GM12878 (cell line): ENCODE measurements around the gene NET1. TPM values are rescaled to one million over a fixed set of nuclear protein-coding genes. Genes with fewer than 3 reads are reported as not detected.

Experiments used
- ATAC-seq: fragments of 200-7000 bp; cut with Tn5 transposase; 3 replicates; pipeline ENCODE4 v1.9.1; 2020; ENCODE audit warnings: mild to moderate bottlenecking, moderate library complexity
- BruUV-seq: library from RNA; stranded (reverse); fragments of 400-500 nt; replicated peaks from 2 replicates; lab custom pipeline; 2021; lab: Mats Ljungman, UMichigan
- CTCF ChIA-PET: fragments of 300-600 bp; sonication (Branson Sonifier 250); formaldehyde crosslinking; extraction: SDS; loops from one replicate; lab custom pipeline; 2021; ENCODE audit warnings: inconsistent platforms; lab: Yijun Ruan, JAX
- POLR2A ChIA-PET: fragments of 350-600 bp; formaldehyde crosslinking; extraction: SDS; loops from one replicate; lab custom pipeline; 2021; ENCODE audit warnings: inconsistent platforms; lab: Charles Lee
- RAD21 ChIA-PET: fragments of 300-600 bp; sonication (Branson Sonifier 250); formaldehyde crosslinking; loops from one replicate; lab custom pipeline; 2023; ENCODE audit warnings: antibody characterized with exemption; ENCODE audit not compliant: unreplicated experiment; lab: Charles Lee
- SMC1A ChIA-PET: fragments of 300-600 bp; sonication (Branson Sonifier 250); formaldehyde crosslinking; loops from one replicate; lab custom pipeline; 2023; ENCODE audit not compliant: unreplicated experiment, uncharacterized antibody; lab: Charles Lee
- DNase-seq: peaks from one replicate; pipeline ENCODE4 v3.0.0-alpha.2; 2011; ENCODE audit warnings: low read depth, low spot score
- FAIRE-seq: peaks from 3 replicates; lab custom pipeline; 2011; peaks lifted over from hg19 to GRCh38; lab: Jason Lieb, UNC
- H2AFZ ChIP-seq: 2 replicates; pipeline ENCODE4 v1.6.0; 2011; ENCODE audit warnings: low read depth, low read length, control low read depth; ENCODE audit not compliant: control insufficient read depth
- H3K27ac ChIP-seq: 2 replicates; pipeline ENCODE4 v1.5.1; 2011; ENCODE audit warnings: control low read depth; ENCODE audit not compliant: control insufficient read depth, insufficient read depth
- H3K27me3 ChIP-seq, 2 experiments: replicated peaks in 1 of 2; 2 replicates each; pipeline versions ENCODE4 v1.6.0 to v1.6.1; 2011; ENCODE audit warnings: low read length in 1 of 2; ENCODE audit not compliant: control insufficient read depth in 2 of 2, insufficient read depth in 2 of 2
- H3K36me3 ChIP-seq, 2 experiments: 2 replicates each; pipeline ENCODE4 v1.5.1; 2011; ENCODE audit warnings: low read length in 1 of 2; ENCODE audit not compliant: control insufficient read depth in 2 of 2, insufficient read depth in 2 of 2
- H3K4me1 ChIP-seq: 2 replicates; pipeline ENCODE4 v1.6.1; 2011; ENCODE audit warnings: mild to moderate bottlenecking, low read length, moderate library complexity, mixed read lengths; ENCODE audit not compliant: control insufficient read depth, insufficient read depth
- H3K4me2 ChIP-seq: 2 replicates; pipeline ENCODE4 v1.6.0; 2011; ENCODE audit warnings: control low read depth; ENCODE audit not compliant: control insufficient read depth, insufficient read depth
- H3K4me3 ChIP-seq: fragments of 200-600 bp; sonication (generic); 2 replicates; pipeline ENCODE4 v1.5.1; 2016
- H3K79me2 ChIP-seq: 2 replicates; pipeline ENCODE4 v1.6.0; 2011; ENCODE audit warnings: low read length; ENCODE audit not compliant: control insufficient read depth, insufficient read depth
- H3K9ac ChIP-seq: 2 replicates; pipeline ENCODE4 v1.8.0; 2011; ENCODE audit warnings: low read length, control low read depth, mixed read lengths; ENCODE audit not compliant: control insufficient read depth, insufficient read depth
- H3K9me3 ChIP-seq: replicated peaks from 3 replicates; pipeline ENCODE4 v1.5.1; 2011; ENCODE audit warnings: mild to moderate bottlenecking, low read length; ENCODE audit not compliant: control insufficient read depth, insufficient read depth
- H4K20me1 ChIP-seq: 2 replicates; pipeline ENCODE4 v1.6.0; 2011; ENCODE audit not compliant: control insufficient read depth, insufficient read depth
- EED ChIP-seq: sonication (generic); IDR thresholded peaks from 2 replicates; pipeline ENCODE4 v1.6.1; 2016; ENCODE audit warnings: antibody characterized with exemption, low read depth
- SIN3A ChIP-seq: IDR thresholded peaks from 2 replicates; pipeline ENCODE4 v1.6.1; 2012; ENCODE audit warnings: low read depth, low read length, improper control_type of control experiment
- ZNF24 ChIP-seq: fragments of 450-650 bp; IDR thresholded peaks from 2 replicates; pipeline ENCODE4 v1.6.1; 2017; ENCODE audit warnings: antibody characterized with exemption, mild to moderate bottlenecking
- in situ Hi-C: fragments of 300-500 bp; cut with MboI; formaldehyde crosslinking; loops from 9 replicates; pipeline ENCODE4 v1.14.3; 2018; ENCODE audit warnings: mixed read lengths
- intact Hi-C: fragments of 100-400 bp; cut with micrococcal nuclease; formaldehyde crosslinking; loops from one replicate; pipeline ENCODE4 v1.14.2; 2022; ENCODE audit not compliant: unreplicated experiment
- polyA plus RNA-seq, 11 experiments: library from polyadenylated mRNA; depleted of rRNA in 4 of 11; unstranded in 6 of 11; stranded (reverse) in 5 of 11; fragments of >200 nt; fragmentation: Nextera tagmentation in 4 of 11; fragmentation: Illumina TruSeq in 1 of 11; extraction: Ambion mirVana in 4 of 11; extraction: Trizol in 1 of 11; gene quantifications; 1 replicate in 1 of 11; 2 replicates in 10 of 11; pipeline versions ENCODE4 v1.2.1 to v1.2.3, GENCODE V29; 2011 to 2016; ENCODE audit warnings: inconsistent platforms in 2 of 11, missing spikeins in 2 of 11, low read depth in 1 of 11
- total RNA-seq, 4 experiments: library from RNA; depleted of rRNA in 3 of 4; stranded (reverse); fragments of >200 nt in 3 of 4; fragmentation: Illumina TruSeq in 1 of 4; extraction: Trizol in 1 of 4; gene quantifications; 2 replicates each; pipeline versions ENCODE4 v1.2.1 to v1.2.3, GENCODE V29; 2013 to 2021
- TF ChIP-seq, protein P1 (sequence below): fragments of 450-650 bp; IDR thresholded peaks from 2 replicates; pipeline ENCODE4 v1.6.1; 2017; ENCODE audit warnings: mild to moderate bottlenecking, low read depth, inconsistent platforms; ENCODE audit not compliant: poor library complexity, severe bottlenecking

The NET1 gene
- total and polyA plus RNA-seq, 10 of the 15 experiments (the other 5 are each of a cell fraction or from before 2014, with no cell fraction given), result 6.5 to 22.7 (median 18.4) TPM

DNA sequence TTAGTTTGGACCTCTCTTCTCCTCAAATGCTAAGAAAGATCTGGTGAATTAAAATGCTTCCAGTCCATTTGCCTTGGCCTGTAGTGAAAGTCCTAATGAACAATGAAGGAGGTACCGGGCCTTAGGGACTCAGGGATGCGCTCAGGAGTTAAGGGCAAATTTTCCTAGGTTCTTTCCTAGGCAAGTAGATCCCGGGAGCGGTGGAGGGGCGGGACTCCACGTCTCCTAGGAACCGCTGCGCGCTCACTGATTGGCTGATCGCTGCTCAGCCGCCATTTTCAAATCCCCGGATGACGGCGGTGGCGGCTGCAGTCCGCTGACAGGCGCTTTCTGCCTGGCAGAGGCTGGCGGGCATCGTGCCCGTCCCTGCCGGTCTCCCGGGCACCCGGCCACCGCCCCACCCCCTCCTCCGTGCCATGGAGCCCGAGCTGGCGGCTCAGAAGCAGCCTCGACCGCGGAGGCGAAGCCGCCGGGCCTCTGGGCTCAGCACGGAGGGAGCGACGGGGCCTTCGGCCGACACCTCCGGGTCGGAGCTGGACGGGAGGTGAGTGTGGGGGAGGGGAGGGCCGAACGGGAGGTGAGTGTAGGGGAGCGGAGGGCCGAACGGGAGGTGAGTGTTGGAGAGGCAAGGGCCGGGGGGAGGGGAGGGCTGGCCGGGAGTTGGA is at the start of gene NET1 (continued):
- TF ChIP-seq, protein P1, sequence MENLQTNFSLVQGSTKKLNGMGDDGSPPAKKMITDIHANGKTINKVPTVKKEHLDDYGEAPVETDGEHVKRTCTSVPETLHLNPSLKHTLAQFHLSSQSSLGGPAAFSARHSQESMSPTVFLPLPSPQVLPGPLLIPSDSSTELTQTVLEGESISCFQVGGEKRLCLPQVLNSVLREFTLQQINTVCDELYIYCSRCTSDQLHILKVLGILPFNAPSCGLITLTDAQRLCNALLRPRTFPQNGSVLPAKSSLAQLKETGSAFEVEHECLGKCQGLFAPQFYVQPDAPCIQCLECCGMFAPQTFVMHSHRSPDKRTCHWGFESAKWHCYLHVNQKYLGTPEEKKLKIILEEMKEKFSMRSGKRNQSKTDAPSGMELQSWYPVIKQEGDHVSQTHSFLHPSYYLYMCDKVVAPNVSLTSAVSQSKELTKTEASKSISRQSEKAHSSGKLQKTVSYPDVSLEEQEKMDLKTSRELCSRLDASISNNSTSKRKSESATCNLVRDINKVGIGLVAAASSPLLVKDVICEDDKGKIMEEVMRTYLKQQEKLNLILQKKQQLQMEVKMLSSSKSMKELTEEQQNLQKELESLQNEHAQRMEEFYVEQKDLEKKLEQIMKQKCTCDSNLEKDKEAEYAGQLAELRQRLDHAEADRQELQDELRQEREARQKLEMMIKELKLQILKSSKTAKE, result no peak
- TF ChIP-seq SIN3A, result peak; percentile 97
- TF ChIP-seq, all 136 proteins: peak for 17

DNA sequence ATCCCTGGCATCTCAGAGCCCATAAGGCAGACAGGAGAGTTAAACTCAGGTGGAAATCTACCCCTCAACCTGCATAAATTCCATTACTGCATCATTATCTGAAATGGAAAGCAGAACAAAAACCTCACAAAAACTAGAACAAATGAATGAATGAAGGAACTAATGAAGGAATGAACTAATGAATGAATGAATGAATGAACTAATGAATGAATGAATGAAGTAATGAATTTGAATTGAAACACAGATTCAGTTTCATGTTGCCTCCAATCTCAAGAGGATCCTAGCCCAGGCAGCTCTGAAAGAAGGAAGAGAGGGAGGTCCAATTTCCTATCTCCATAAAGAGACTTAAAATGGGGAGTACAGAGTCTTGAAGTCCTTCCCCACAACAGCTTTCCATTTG is 49.5 kb upstream of the NET1 start:
- no peak for DNase-seq
- Histone ChIP-seq H2AFZ (no peak overlapping the region), H3K79me2 (no peaks in the 10 kb centered on the region), H3K4me1 (no peaks in the 10 kb centered on the region), H3K36me3 (no peaks in the 10 kb centered on the region), H3K4me2 (no peak overlapping the region), H3K27ac (no peak overlapping the region), H4K20me1 (no peaks in the 10 kb centered on the region), H3K9ac (no peak overlapping the region), H3K27me3 (no peaks in the 10 kb centered on the region), H3K9me3 (no peaks in the 10 kb centered on the region), H3K4me3 (no peak overlapping the region)
- ATAC-seq, result no peak
- in situ Hi-C loops, result no loop called here
- intact Hi-C loops, result no loop called here
- ChIA-PET POLR2A (no interaction called here), CTCF (no interaction called here), RAD21 (no interaction called here), SMC1A (no interaction called here)
- no TSS peak for BruUV-seq
- FAIRE-seq, result no peak
- TF ChIP-seq EED (no peak), ZNF24 (peak; percentile 97)
